HepG2 (cell line): Measurements from ENCODE around the gene CCND1. TPM values are rescaled to one million over a fixed set of nuclear protein-coding genes. Genes with fewer than 3 reads are reported as not detected.

Experiments used
- ATF7 ChIP-seq, 2 experiments: fragments of 450-650 bp in 1 of 2; sonication (generic) in 1 of 2; formaldehyde crosslinking in 1 of 2; IDR thresholded peaks; 2 replicates each; pipeline versions ENCODE4 v1.4.0 to v1.6.1; 2016 to 2020; ENCODE audit warnings: antibody characterized with exemption in 1 of 2, mild to moderate bottlenecking in 1 of 2, missing genetic modification reagents in 1 of 2
- CHCHD3 ChIP-seq: sonication (generic); formaldehyde crosslinking; IDR thresholded peaks from 2 replicates; pipeline ENCODE4 v1.8.0; 2022; ENCODE audit warnings: mild to moderate bottlenecking, missing genetic modification reagents, moderate library complexity
- ETV6 ChIP-seq: sonication (generic); formaldehyde crosslinking; conservative IDR thresholded peaks from 2 replicates; pipeline ENCODE4 v1.4.0; 2020; ENCODE audit warnings: missing genetic modification reagents
- FOXJ3 ChIP-seq: sonication (generic); formaldehyde crosslinking; IDR thresholded peaks from 2 replicates; pipeline ENCODE4 v1.4.0; 2020; ENCODE audit warnings: missing genetic modification reagents, mild to moderate bottlenecking, borderline replicate concordance
- KDM5A ChIP-seq: fragments of 200-600 bp; sonication (generic); IDR thresholded peaks from 2 replicates; pipeline ENCODE4 v1.7.0; 2018; ENCODE audit warnings: antibody characterized with exemption, mild to moderate bottlenecking, low read length, borderline replicate concordance
- ONECUT2 ChIP-seq: sonication (generic); formaldehyde crosslinking; IDR thresholded peaks from 2 replicates; pipeline ENCODE4 v1.4.0; 2020; ENCODE audit warnings: missing genetic modification reagents
- RORA ChIP-seq: sonication (generic); formaldehyde crosslinking; IDR thresholded peaks from 2 replicates; pipeline ENCODE4 v1.5.0; 2020; ENCODE audit warnings: mild to moderate bottlenecking, missing genetic modification reagents, moderate library complexity
- YY1 ChIP-seq: IDR thresholded peaks from 2 replicates; pipeline ENCODE4 v1.6.1; 2011; ENCODE audit warnings: low read length, low read depth, moderate library complexity, mild to moderate bottlenecking; ENCODE audit not compliant: insufficient read depth, insufficient replicate concordance
- ZBTB34 ChIP-seq: sonication (generic); formaldehyde crosslinking; IDR thresholded peaks from 2 replicates; pipeline ENCODE4 v1.8.0; 2022; ENCODE audit warnings: mild to moderate bottlenecking, missing genetic modification reagents
- ZFP62 ChIP-seq: sonication (generic); formaldehyde crosslinking; IDR thresholded peaks from 2 replicates; pipeline ENCODE4 v1.4.0; 2020; ENCODE audit warnings: missing genetic modification reagents
- ZHX1 ChIP-seq: sonication (generic); formaldehyde crosslinking; IDR thresholded peaks from 2 replicates; pipeline ENCODE4 v1.8.1; 2022; ENCODE audit warnings: low read depth, mild to moderate bottlenecking, missing genetic modification reagents
- ZMYM2 ChIP-seq: sonication (generic); formaldehyde crosslinking; IDR thresholded peaks from 2 replicates; pipeline ENCODE4 v1.8.0; 2022; ENCODE audit warnings: mild to moderate bottlenecking, missing genetic modification reagents
- ZMYM3 ChIP-seq: sonication (generic); formaldehyde crosslinking; IDR thresholded peaks from 2 replicates; pipeline ENCODE4 v1.5.1; 2020; ENCODE audit warnings: mild to moderate bottlenecking, missing genetic modification reagents
- ZNF136 ChIP-seq: sonication (generic); formaldehyde crosslinking; IDR thresholded peaks from 2 replicates; pipeline ENCODE4 v1.8.1; 2022; ENCODE audit warnings: low read depth, mild to moderate bottlenecking, moderate library complexity, missing genetic modification reagents
- ZNF552 ChIP-seq: sonication (generic); formaldehyde crosslinking; IDR thresholded peaks from 2 replicates; pipeline ENCODE4 v1.9.0; 2022; ENCODE audit warnings: missing genetic modification reagents, mild to moderate bottlenecking, borderline replicate concordance
- ZSCAN30 ChIP-seq: sonication (generic); formaldehyde crosslinking; IDR thresholded peaks from 2 replicates; pipeline ENCODE4 v1.5.0; 2020; ENCODE audit warnings: mild to moderate bottlenecking, missing genetic modification reagents
- polyA plus RNA-seq, 8 experiments: library from polyadenylated mRNA; depleted of rRNA in 3 of 8; stranded (reverse) in 7 of 8; unstranded in 1 of 8; fragments of >200 nt; fragmentation: Illumina TruSeq in 4 of 8; extraction: Trizol in 4 of 8; gene quantifications; 2 replicates each; pipeline versions ENCODE4 v1.2.1 to v1.2.3, GENCODE V29; 2011 to 2016; ENCODE audit warnings: low read depth in 4 of 8, missing spikeins in 1 of 8, mixed read lengths in 1 of 8; ENCODE audit not compliant: insufficient read depth in 1 of 8
- total RNA-seq, 5 experiments: library from RNA; depleted of rRNA; stranded (reverse); fragments of >200 nt; fragmentation: Illumina TruSeq; extraction: Trizol; gene quantifications; 2 replicates each; pipeline ENCODE4 v1.2.3, GENCODE V29; 2016; ENCODE audit warnings: low read depth in 1 of 5
- TF ChIP-seq, protein P1 (sequence below): sonication (generic); formaldehyde crosslinking; IDR thresholded peaks from 2 replicates; pipeline ENCODE4 v1.8.0; 2022; ENCODE audit warnings: mild to moderate bottlenecking, missing genetic modification reagents, moderate library complexity
- TF ChIP-seq, protein P2 (sequence below): fragments of 450-650 bp; IDR thresholded peaks from 2 replicates; pipeline ENCODE4 v1.6.1; 2017
- TF ChIP-seq, protein P3 (sequence below): sonication (generic); formaldehyde crosslinking; IDR thresholded peaks from 2 replicates; pipeline ENCODE4 v1.4.0; 2020; ENCODE audit warnings: mild to moderate bottlenecking, missing genetic modification reagents

Gene CCND1
- total and polyA plus RNA-seq, 2 of the 13 experiments (the other 11 are each of a cell fraction or from before 2014, with no cell fraction given), result 107 to 136 TPM

DNA sequence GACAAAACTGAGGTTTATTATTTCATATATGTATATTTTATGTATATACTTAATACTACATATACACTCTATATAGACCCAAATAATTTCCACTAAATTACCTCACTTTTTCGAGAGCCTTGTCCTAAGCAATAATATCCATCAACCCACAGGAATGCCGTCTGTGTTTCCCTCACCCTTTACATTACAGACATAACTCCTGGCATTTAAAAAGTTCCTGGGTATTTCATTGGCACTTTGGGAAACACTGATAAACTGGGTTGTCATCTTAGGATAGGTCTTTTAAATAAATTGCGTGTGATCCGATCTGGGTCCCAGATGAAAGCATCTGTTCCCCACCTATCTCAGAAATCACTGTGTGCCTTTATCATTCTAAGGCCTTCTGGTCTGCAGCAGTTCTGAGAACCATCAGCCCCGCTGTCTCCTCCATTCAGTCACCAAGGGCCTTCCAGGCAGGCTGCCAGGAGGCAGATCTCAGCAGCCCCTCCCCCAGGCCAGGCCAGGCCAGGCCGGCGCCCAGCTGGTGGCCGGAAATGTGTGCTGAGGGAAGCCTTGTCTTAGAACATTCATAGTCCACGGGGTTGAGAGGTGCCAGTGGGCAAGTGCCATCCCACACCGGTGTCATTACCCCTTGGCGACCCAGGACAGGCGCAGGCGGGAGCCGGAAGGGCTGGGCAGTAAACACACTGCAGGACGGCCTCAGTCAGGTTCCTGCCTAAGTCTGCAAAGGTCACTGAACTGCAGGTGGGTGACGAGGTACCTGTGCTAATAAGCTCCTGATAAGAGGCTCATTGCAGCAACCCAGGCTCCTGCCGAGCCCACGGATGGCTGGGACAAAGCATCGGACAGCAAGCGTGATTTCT, 59.6 kb downstream of the CCND1 start (continued):
- TF ChIP-seq ZHX1 (no peak), ZFP62 (CRISPR knock-in tag) (no peak), ZBTB34 (no peak), ONECUT2 (CRISPR knock-in tag) (no peak), CHCHD3 (CRISPR knock-in tag) (no peak), ZNF552 (CRISPR knock-in tag) (no peak), KDM5A (no peak), ZMYM3 (CRISPR knock-in tag) (no peak), ZSCAN30 (CRISPR knock-in tag) (no peak), FOXJ3 (CRISPR knock-in tag) (peak; percentile 65; the same call in 1 of the 2 replicates), YY1 (no peak), ZNF136 (CRISPR knock-in tag) (no peak), ZMYM2 (no peak), RORA (no peak), ETV6 (no peak; the same call in 1 of the 2 replicates), ATF7 (IDR thresholded peaks at IDR 0.05) (no peak), ATF7 (CRISPR knock-in tag; IDR thresholded peaks at IDR 0.05) (no peak)
- TF ChIP-seq, protein P1, sequence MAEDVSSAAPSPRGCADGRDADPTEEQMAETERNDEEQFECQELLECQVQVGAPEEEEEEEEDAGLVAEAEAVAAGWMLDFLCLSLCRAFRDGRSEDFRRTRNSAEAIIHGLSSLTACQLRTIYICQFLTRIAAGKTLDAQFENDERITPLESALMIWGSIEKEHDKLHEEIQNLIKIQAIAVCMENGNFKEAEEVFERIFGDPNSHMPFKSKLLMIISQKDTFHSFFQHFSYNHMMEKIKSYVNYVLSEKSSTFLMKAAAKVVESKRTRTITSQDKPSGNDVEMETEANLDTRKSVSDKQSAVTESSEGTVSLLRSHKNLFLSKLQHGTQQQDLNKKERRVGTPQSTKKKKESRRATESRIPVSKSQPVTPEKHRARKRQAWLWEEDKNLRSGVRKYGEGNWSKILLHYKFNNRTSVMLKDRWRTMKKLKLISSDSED (CRISPR knock-in tag), result no peak
- TF ChIP-seq, protein P2, sequence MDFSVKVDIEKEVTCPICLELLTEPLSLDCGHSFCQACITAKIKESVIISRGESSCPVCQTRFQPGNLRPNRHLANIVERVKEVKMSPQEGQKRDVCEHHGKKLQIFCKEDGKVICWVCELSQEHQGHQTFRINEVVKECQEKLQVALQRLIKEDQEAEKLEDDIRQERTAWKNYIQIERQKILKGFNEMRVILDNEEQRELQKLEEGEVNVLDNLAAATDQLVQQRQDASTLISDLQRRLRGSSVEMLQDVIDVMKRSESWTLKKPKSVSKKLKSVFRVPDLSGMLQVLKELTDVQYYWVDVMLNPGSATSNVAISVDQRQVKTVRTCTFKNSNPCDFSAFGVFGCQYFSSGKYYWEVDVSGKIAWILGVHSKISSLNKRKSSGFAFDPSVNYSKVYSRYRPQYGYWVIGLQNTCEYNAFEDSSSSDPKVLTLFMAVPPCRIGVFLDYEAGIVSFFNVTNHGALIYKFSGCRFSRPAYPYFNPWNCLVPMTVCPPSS, result no peak
- TF ChIP-seq, protein P3, sequence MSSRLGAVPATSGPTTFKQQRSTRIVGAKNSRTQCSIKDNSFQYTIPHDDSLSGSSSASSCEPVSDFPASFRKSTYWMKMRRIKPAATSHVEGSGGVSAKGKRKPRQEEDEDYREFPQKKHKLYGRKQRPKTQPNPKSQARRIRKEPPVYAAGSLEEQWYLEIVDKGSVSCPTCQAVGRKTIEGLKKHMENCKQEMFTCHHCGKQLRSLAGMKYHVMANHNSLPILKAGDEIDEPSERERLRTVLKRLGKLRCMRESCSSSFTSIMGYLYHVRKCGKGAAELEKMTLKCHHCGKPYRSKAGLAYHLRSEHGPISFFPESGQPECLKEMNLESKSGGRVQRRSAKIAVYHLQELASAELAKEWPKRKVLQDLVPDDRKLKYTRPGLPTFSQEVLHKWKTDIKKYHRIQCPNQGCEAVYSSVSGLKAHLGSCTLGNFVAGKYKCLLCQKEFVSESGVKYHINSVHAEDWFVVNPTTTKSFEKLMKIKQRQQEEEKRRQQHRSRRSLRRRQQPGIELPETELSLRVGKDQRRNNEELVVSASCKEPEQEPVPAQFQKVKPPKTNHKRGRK (CRISPR knock-in tag), result no peak
